ENCODE measurements around the gene STAT3.
A peak's percentile ranks its signal among the peaks of the same experiment; 100 is the strongest.
"Not testable (repeated sequence)": the region's sequence is repeated elsewhere in the genome, so short reads cannot be mapped to it uniquely, and the experiment has no call there.

The STAT3 gene

GRCh38 chr17:42297775-42298174 is 90.5 kb downstream of the STAT3 start:
- DNase-seq (ENCODE audit: low spot score), result not testable (repeated sequence)

- DNase-seq (ENCODE audit: low spot score), result no peak
These were observed 92.2 kb downstream of the STAT3 start for GRCh38 chr17:42296012-42296411.

GRCh38 chr17:42294469-42295398 is 93.5 kb downstream of the STAT3 start:
- DNase-seq (ENCODE audit: low spot score), result no peak

- no peak for DNase-seq (ENCODE audit: low spot score)
These were observed 97.1 kb downstream of the STAT3 start for GRCh38 chr17:42291129-42291528.

GRCh38 chr17:42290577-42290976 is 97.7 kb downstream of the STAT3 start:
- no peak for DNase-seq (ENCODE audit: low spot score)

- DNase-seq (ENCODE audit: low spot score), result no peak
These were observed 98.5 kb downstream of the STAT3 start for GRCh38 chr17:42289611-42290181.

- DNase-seq (ENCODE audit: low spot score), result no peak
These were observed 99.2 kb downstream of the STAT3 start for GRCh38 chr17:42288803-42289610.

GRCh38 chr17:42287977-42288802 is 100.1 kb downstream of the STAT3 start, which contains the start of gene STAT5A:
STAT5A (plus strand) TSS chr17:42288498; CDS start chr17:42289412, 914 bp downstream.
- peak; percentile 87 for DNase-seq (ENCODE audit: low spot score)

GRCh38 chr17:42287305-42287976 is 100.8 kb downstream of the STAT3 start:
- DNase-seq (ENCODE audit: low spot score), result peak; percentile 75

GRCh38 chr17:42286411-42287221 is 101.6 kb downstream of the STAT3 start:
- no peak for DNase-seq (ENCODE audit: low spot score)

GRCh38 chr17:42285346-42286050 is 102.7 kb downstream of the STAT3 start:
- DNase-seq (ENCODE audit: low spot score), result no peak

GRCh38 chr17:42284566-42284965 is 103.7 kb downstream of the STAT3 start:
- no peak for DNase-seq (ENCODE audit: low spot score)

- DNase-seq (ENCODE audit: low spot score), result no peak
These were observed 104.2 kb downstream of the STAT3 start for GRCh38 chr17:42284024-42284369.

- no peak for DNase-seq (ENCODE audit: low spot score)
These were observed 104.8 kb downstream of the STAT3 start for GRCh38 chr17:42283241-42284023.

GRCh38 chr17:42282478-42283080 is 105.7 kb downstream of the STAT3 start:
- no peak for DNase-seq (ENCODE audit: low spot score)

GRCh38 chr17:42281571-42282096 is 106.6 kb downstream of the STAT3 start:
- no peak for DNase-seq (ENCODE audit: low spot score)

GRCh38 chr17:42279776-42280630 is 108.2 kb downstream of the STAT3 start:
- DNase-seq (ENCODE audit: low spot score), result no peak

Measured in Ammon's horn (tissue), 1 donor.